ENCODE results near the gene RBMS3.
"Not testable (repeated sequence)": the region's sequence is repeated elsewhere in the genome, so short reads cannot be mapped to it uniquely, and the experiment has no call there.

The RBMS3 gene

DNA sequence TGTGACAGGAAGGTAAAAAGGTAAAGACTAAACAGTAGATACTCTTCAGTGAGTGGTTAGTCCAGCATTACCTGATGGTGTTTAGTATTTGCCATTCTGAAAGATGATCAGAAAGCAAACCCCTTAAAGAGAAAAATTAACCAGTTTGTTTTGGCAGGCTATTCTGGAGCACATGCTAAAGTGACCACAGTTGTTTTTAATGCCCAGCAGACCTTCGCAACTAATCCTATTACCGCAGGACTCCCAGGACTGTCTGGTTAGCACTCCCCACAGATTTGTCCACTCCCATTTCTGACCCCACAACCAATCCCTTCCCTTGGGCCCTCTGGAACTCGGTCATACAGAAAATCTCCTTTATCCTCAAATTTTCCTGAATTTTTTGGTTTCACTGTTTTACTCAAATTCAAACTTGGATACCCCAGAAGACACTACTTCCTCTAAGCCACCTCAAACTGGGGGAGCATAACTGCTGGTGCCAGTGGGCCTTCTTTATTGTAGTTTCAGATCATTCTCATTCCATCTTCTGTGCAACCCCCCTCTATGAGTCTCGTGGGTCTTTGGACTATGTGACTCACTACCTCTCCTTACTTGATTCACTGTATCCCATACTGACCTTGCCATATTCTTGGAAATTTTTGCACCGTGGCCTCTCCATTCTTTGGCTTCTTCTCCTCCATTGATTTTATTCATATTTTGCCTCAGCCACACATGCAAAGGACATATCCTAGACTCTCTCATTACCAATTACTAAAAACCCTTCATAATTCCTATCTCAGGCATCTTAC is 104.4 kb downstream of the RBMS3 start:
- H4K91ac ChIP-seq (ENCODE audit: low read depth, low read length): peak overlapping the region; percentile 85
- H2BK12ac ChIP-seq (ENCODE audit: low read length): peak overlapping the region; percentile 89
- H2AK5ac ChIP-seq (ENCODE audit: low read length): peak overlapping the region; percentile 56
- no peak for DNase-seq
- no peak overlapping the region for H3K9ac ChIP-seq (ENCODE audit: low read length)
- no peak overlapping the region for H4K12ac ChIP-seq (ENCODE audit: low read depth, low read length)
- peak overlapping the region; percentile 71 for H3K4ac ChIP-seq (ENCODE audit: low read depth, low read length)
- H3K79me2 ChIP-seq (ENCODE audit: control insufficient read depth, insufficient read depth, low read length, poor library complexity): no peaks in the 10 kb centered on the region
- peaks cover 13% of the 10 kb centered on the region for H3K79me1 ChIP-seq (ENCODE audit: low read length)
- H3K14ac ChIP-seq (ENCODE audit: low read length): peak overlapping the region; percentile 28
- peak overlapping the region; percentile 85 for H3K27ac ChIP-seq (ENCODE audit: low read depth, low read length)
- H3K18ac ChIP-seq (ENCODE audit: low read length): peak overlapping the region; percentile 47
- H2BK120ac ChIP-seq (ENCODE audit: insufficient read depth, low read length, poor library complexity): peak overlapping the region; percentile 47
- no peak overlapping the region for H2AFZ ChIP-seq (ENCODE audit: insufficient read depth, low read length, poor library complexity)
- H3K36me3 ChIP-seq (ENCODE audit: control insufficient read depth in 1 of 2, insufficient read depth in 2 of 2, low read length in 2 of 2): no peaks in the 10 kb centered on the region
- H3K4me2 ChIP-seq (ENCODE audit: low read length): peak overlapping the region; percentile 15
- H3K9me3 ChIP-seq (ENCODE audit: insufficient read depth, low read depth, low read length): no peaks in the 10 kb centered on the region
- peak overlapping the region; percentile 67 for H2BK5ac ChIP-seq (ENCODE audit: low read depth, low read length, poor library complexity)
- peaks cover 5 to 10% of the 10 kb centered on the region in 2 experiments for H3K4me1 ChIP-seq (ENCODE audit: control insufficient read depth in 1 of 2, insufficient read depth in 2 of 2, low read length in 2 of 2)
- WGBS (ENCODE audit: extremely low coverage, insufficient coverage, insufficient read length): no CpG with 5 or more reads among the region's 5 CpGs
- no peak overlapping the region for H3K4me3 ChIP-seq (ENCODE audit: low read depth, low read length)
- H3K27me3 ChIP-seq (ENCODE audit: insufficient read depth, low read length): no peaks in the 10 kb centered on the region
- H3K23ac ChIP-seq (ENCODE audit: low read length): no peak overlapping the region
- peak overlapping the region; percentile 70 for H4K8ac ChIP-seq (ENCODE audit: low read depth, low read length)

DNA sequence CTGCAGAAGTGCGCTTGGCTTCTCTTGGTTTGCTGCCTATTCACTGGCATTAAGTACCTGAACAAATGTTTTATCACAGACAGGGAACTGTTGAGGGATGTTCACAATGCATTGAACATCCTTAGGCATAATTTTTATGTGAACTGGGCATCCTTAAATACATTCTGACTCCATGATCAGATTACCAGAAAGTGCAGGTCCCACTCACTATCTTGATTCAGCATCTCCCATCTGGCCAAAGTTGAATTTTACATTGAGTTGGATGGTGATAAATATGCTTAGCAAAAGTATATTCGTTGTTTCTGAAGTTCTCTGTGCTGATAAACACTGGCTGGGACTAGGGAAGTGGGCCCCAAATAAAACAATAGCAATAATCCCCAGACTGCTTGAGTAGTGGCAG is 108.5 kb downstream of the RBMS3 start:
- peaks cover 2% of the 10 kb centered on the region for H3K9me3 ChIP-seq (ENCODE audit: insufficient read depth, low read depth, low read length)
- H4K8ac ChIP-seq (ENCODE audit: low read depth, low read length): no peak overlapping the region

DNA sequence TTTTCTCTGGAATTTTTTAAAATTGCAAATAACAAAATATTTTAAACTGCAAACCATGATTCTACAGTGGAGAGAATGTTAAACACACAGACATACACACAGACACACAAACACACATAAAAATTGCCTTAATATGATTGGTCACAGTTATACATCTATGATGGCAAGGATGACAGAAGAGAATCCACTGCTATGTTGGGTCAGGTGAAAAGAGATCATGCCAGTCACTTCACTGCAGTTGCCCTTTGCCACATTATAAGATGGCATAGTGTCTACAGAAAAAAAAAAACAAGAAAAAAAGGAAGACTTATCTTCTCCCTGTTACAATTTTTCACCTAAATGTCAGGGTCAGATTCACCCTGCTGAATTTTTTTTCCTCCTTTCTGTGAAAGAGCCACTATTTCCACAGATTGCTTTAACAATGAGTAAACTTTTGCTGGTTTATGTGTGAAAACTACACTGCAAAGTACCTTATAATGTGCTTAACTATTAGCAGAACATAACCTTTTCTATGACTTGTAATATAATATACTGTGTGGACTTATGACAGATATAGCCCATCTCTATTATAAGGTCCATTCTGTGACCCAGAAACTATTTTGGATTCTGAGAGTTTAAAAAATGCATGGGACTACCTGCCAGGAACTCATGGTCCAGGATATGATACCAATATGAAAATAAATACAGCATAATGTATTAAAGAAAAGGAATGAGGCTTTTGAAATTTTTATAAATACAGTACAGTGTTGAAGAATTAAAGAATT is 111.9 kb downstream of the RBMS3 start:
- no peak overlapping the region for H2BK120ac ChIP-seq (ENCODE audit: insufficient read depth, low read length, poor library complexity)
- no peak for DNase-seq
- H3K27ac ChIP-seq (ENCODE audit: low read depth, low read length): no peak overlapping the region
- H3K4ac ChIP-seq (ENCODE audit: low read depth, low read length): no peak overlapping the region
- peaks cover 2 to 4% of the 10 kb centered on the region in 2 experiments for H3K36me3 ChIP-seq (ENCODE audit: control insufficient read depth in 1 of 2, insufficient read depth in 2 of 2, low read length in 2 of 2)
- H3K18ac ChIP-seq (ENCODE audit: low read length): no peak overlapping the region
- no peak overlapping the region for H4K8ac ChIP-seq (ENCODE audit: low read depth, low read length)
- no peak overlapping the region for H2AK5ac ChIP-seq (ENCODE audit: low read length)
- peaks cover 2% of the 10 kb centered on the region for H3K79me2 ChIP-seq (ENCODE audit: control insufficient read depth, insufficient read depth, low read length, poor library complexity)
- no peak overlapping the region for H3K4me3 ChIP-seq (ENCODE audit: low read depth, low read length)
- H3K23ac ChIP-seq (ENCODE audit: low read length): no peak overlapping the region
- no peak overlapping the region for H2BK5ac ChIP-seq (ENCODE audit: low read depth, low read length, poor library complexity)
- no peak overlapping the region for H3K9ac ChIP-seq (ENCODE audit: low read length)
- H3K27me3 ChIP-seq (ENCODE audit: insufficient read depth, low read length): no peaks in the 10 kb centered on the region
- H3K4me2 ChIP-seq (ENCODE audit: low read length): no peak overlapping the region
- no peak overlapping the region for H4K91ac ChIP-seq (ENCODE audit: low read depth, low read length)
- H2BK12ac ChIP-seq (ENCODE audit: low read length): no peak overlapping the region
- no peak overlapping the region for H4K12ac ChIP-seq (ENCODE audit: low read depth, low read length)
- peaks cover 0 to 3% of the 10 kb centered on the region in 2 experiments for H3K4me1 ChIP-seq (ENCODE audit: control insufficient read depth in 1 of 2, insufficient read depth in 2 of 2, low read length in 2 of 2)
- H3K14ac ChIP-seq (ENCODE audit: low read length): no peak overlapping the region
- no peak overlapping the region for H2AFZ ChIP-seq (ENCODE audit: insufficient read depth, low read length, poor library complexity)
- peaks cover 5% of the 10 kb centered on the region for H3K79me1 ChIP-seq (ENCODE audit: low read length)
- H3K9me3 ChIP-seq (ENCODE audit: insufficient read depth, low read depth, low read length): peaks cover 2% of the 10 kb centered on the region

More for the DNA sequence above, 108.5 kb downstream of the RBMS3 start:
- Histone ChIP-seq H2AFZ (ENCODE audit: insufficient read depth, low read length, poor library complexity) (no peak overlapping the region), H3K9ac (ENCODE audit: low read length) (no peak overlapping the region), H3K4me3 (ENCODE audit: low read depth, low read length) (no peak overlapping the region), H2BK5ac (ENCODE audit: low read depth, low read length, poor library complexity) (no peak overlapping the region), H3K79me2 (ENCODE audit: control insufficient read depth, insufficient read depth, low read length, poor library complexity) (peaks cover 2% of the 10 kb centered on the region), H3K4ac (ENCODE audit: low read depth, low read length) (no peak overlapping the region), H2AK5ac (ENCODE audit: low read length) (no peak overlapping the region), H3K79me1 (ENCODE audit: low read length) (peaks cover 12% of the 10 kb centered on the region), H4K91ac (ENCODE audit: low read depth, low read length) (no peak overlapping the region), H3K23ac (ENCODE audit: low read length) (no peak overlapping the region), H3K4me1 (ENCODE audit: control insufficient read depth in 1 of 2, insufficient read depth in 2 of 2, low read length in 2 of 2) (peaks cover 2 to 8% of the 10 kb centered on the region in 2 experiments), H3K14ac (ENCODE audit: low read length) (no peak overlapping the region), H3K4me2 (ENCODE audit: low read length) (no peak overlapping the region), H3K27ac (ENCODE audit: low read depth, low read length) (no peak overlapping the region), H2BK12ac (ENCODE audit: low read length) (no peak overlapping the region), H3K27me3 (ENCODE audit: insufficient read depth, low read length) (no peaks in the 10 kb centered on the region), H3K18ac (ENCODE audit: low read length) (no peak overlapping the region), H2BK120ac (ENCODE audit: insufficient read depth, low read length, poor library complexity) (no peak overlapping the region), H4K12ac (ENCODE audit: low read depth, low read length) (no peak overlapping the region), H3K36me3 (ENCODE audit: control insufficient read depth in 1 of 2, insufficient read depth in 2 of 2, low read length in 2 of 2) (peaks cover 2 to 4% of the 10 kb centered on the region in 2 experiments)
- no CpG with 5 or more reads among the region's 2 CpGs for WGBS (ENCODE audit: extremely low coverage, insufficient coverage, insufficient read length)
- DNase-seq: no peak

DNA sequence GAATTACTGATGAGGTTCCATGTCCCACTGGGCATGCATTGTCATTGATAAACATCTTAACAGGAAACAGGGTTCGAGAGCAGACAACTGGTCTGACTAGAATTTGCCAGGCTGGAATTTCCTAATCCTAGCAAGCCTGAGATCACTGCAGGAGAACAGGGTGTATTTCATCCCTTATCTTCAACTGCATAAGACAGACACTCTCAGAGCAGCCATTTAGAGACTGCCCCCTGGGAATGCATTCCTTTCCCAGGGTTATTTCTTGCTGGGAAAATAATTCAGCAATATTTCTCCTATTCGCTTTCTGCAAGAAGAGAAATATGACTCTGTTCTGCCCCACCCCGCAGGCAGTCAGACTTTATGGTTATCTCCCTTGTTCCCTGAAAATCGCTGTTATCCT is 113.1 kb downstream of the RBMS3 start:
- H3K9ac ChIP-seq (ENCODE audit: low read length); H2AFZ ChIP-seq (ENCODE audit: insufficient read depth, low read length, poor library complexity); H3K18ac ChIP-seq (ENCODE audit: low read length); H3K4me1 ChIP-seq (ENCODE audit: control insufficient read depth in 1 of 2, insufficient read depth in 2 of 2, low read length in 2 of 2); H4K91ac ChIP-seq (ENCODE audit: low read depth, low read length); H3K4me3 ChIP-seq (ENCODE audit: low read depth, low read length); DNase-seq; H3K36me3 ChIP-seq (ENCODE audit: control insufficient read depth in 1 of 2, insufficient read depth in 2 of 2, low read length in 2 of 2); H3K14ac ChIP-seq (ENCODE audit: low read length); H3K4me2 ChIP-seq (ENCODE audit: low read length); H2BK5ac ChIP-seq (ENCODE audit: low read depth, low read length, poor library complexity); H3K4ac ChIP-seq (ENCODE audit: low read depth, low read length); H2AK5ac ChIP-seq (ENCODE audit: low read length); H3K27me3 ChIP-seq (ENCODE audit: insufficient read depth, low read length); H4K8ac ChIP-seq (ENCODE audit: low read depth, low read length); H2BK120ac ChIP-seq (ENCODE audit: insufficient read depth, low read length, poor library complexity); H4K12ac ChIP-seq (ENCODE audit: low read depth, low read length); H3K9me3 ChIP-seq (ENCODE audit: insufficient read depth, low read depth, low read length); H3K79me1 ChIP-seq (ENCODE audit: low read length); H2BK12ac ChIP-seq (ENCODE audit: low read length); H3K79me2 ChIP-seq (ENCODE audit: control insufficient read depth, insufficient read depth, low read length, poor library complexity); H3K23ac ChIP-seq (ENCODE audit: low read length): not testable (repeated sequence)
- no CpG with 5 or more reads among the region's 4 CpGs for WGBS (ENCODE audit: extremely low coverage, insufficient coverage, insufficient read length)
- H3K27ac ChIP-seq (ENCODE audit: low read depth, low read length): peak overlapping the region; percentile 53
